ENCODE measurements around the gene DIPK1B. TPM values are rescaled to one million over a fixed set of nuclear protein-coding genes. Genes with fewer than 3 reads are reported as not detected.

DIPK1B gene
- total RNA-seq, 1 donor from 2014 or later, result 172 TPM

DNA sequence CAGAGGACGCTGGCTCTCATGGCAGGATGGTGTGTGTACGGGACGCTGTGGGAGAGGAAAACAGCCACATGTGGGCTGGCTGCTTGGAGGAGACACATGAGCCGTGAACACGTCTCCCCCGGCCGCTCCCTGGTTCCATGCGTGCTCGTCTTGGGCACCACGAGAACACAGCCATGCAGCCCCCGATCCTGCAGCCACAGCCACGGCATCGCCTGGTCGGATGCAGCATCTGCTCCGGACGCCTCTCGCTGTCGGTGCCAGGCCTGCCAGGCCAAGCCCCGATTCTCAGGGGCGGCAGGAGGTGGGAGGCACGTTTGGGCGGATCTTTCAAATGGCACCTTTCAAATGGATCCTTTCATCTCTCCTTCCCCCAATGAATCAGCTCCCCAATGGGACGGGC, 27.1 kb downstream of the DIPK1B start:
- DNase-seq, result no peak

DNA sequence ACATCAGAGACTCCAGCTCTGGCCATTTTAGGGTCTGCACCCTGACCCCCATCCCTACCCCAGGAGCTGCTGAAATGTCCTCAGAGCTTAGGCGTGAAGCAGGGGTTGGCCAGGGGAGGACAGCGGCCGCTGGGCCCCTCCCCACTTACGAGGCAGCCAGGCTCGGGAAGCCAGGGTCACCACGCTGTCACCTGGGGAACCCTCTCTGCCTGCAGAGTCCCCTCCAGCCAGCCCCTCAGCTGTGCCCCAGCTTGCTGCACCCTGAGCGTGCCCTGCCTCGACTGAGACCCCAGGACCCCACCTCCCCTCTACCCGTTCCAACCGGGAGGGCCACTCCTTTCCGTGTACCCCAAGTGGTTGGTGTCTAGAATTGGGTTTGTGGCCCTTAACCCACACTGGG, 27.7 kb downstream of the DIPK1B start:
- DNase-seq, result no peak

DNA sequence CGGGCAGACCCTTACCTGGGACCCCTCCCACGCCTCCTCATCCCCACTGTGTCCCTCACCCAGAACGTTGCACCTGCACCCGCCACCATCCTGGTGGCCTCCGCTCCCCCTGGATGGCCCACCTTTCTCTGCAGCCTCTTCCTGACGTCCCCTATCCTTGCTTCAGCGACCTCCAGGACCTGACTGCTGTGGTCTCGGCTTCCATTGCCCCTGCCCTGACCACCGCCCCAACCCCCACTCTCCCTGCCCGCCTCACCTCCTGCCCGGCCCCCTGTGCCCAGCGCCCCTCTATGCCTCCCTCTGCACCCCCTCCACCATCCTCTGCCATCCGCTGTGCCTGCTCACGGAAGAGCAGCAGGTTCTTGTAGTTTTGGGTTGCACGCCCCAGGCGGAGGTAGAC, 28.1 kb downstream of the DIPK1B start:
- DNase-seq, result no peak

DNA sequence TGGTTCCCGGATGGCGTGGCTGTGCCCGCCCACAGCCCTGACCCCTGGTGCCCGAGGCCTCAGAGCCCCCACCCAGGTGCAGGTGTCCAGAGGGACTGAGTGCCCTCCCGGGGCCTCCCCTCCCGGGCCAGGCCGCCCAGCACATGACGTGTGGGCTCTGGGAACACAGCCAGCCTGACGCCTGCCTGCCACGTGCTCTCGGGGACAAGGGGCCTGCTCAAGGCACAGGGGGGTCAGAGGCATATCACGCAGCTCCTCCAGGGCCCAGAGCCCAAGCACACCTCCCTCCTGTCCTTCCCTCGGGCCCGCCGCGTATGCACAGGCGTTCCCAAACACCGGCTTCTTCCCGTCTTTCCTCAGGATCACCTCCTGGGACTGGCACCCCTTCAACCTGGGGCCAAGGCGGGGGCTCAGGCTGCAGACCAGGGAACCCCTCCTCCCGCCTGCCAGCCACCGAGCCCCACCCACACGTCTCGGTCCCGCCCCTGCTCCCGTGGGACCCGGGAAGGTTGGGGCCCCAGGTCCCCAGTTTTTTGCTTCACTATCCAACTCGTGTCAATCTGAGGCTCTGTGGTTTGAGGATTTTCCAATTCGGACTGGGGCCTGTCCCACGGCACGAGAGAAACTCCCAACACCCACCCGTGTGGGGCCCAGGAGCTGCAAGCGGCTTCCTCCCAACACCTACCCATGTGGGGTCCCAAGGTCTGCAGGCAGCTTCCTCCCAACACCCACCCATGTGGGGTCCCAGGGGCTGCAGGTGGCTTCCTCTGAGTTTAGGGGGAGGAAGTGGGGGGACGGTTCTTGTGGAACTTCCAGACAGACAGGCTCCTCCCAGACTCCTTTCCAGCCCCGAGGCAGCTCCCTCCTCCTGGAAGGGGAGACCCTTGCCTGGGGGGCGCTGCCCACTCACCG, 28.9 kb downstream of the DIPK1B start:
- no peak for DNase-seq

DNA sequence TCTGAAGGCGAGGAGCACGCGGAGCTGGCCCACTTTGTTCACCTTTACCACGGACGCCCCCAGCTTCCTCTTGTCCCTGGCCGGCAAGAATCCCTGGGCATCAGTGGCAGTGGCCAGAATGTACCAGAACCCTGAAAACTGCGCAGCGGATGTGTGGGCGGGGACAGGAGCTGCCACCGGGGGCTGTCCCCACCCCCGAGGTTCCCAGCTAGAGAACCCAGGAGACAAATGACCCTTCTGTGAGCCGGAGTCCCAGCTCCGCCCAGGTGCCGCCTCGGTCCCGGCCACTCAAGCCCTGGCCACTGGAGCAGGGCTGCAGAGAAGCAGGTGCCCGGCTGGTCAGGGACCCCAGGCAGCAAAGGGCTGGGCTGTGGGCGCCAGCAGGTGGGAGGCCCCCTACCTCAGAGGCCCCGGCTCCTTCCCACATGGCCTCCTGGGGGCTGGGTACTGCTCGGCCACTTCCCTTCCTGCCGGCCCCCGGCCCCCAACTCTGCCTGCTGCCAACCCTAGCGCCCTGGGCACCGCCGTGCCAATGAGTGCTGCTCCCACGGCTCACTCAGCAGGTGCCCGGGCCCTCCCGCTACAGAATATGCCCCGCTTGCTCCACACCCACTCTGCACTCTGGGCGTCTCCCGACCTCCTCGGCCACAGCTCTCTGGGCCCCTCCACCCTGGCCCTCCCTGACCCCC, 29.7 kb downstream of the DIPK1B start:
- DNase-seq, result no peak

DNA sequence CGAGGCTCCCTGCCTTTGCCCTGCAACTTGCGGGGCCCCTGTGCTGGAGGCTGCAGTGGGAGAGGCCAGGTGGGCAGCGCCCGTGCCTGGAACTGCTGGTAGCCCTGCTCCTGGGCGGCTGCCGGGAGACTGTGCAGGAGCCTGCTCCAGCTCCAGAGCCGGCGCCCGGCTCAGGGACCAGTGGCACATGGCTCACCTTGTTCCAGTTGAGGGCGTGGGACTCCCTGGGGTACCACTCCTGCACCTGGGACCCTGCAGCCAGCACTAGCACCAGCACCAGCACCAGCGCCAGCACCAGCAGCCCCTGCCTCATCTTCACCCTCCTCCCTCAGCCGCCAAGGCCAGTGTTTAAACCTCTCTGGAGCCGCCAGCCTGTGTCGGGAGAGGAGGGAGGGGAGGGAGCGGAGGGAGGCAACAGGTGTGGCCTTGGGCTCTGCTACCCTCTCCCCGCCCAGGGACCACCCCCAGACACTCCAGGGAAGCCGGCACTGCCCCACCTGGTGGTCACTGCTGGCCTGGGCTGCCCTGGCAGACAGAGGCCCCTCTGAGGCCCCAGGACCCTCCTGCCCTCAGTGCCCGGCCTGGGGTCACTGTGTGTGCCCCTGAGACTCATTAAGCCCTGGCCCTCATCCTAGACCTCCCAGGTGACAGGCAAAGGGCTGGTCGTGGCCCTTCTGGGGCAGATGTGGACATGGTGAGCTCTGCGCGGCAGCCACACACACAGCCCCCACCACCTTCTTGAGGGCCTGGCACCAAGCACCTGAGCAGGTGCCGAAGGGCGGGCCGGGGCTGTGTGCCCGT, 30.4 kb downstream of the DIPK1B start, which contains the start of gene LCN10:
TSS of gene LCN10 (minus strand) at position 350 of the 801 bp plus-strand sequence. CDS start at position 313, 37 bp downstream.
- DNase-seq, result peak; percentile 35

DNA sequence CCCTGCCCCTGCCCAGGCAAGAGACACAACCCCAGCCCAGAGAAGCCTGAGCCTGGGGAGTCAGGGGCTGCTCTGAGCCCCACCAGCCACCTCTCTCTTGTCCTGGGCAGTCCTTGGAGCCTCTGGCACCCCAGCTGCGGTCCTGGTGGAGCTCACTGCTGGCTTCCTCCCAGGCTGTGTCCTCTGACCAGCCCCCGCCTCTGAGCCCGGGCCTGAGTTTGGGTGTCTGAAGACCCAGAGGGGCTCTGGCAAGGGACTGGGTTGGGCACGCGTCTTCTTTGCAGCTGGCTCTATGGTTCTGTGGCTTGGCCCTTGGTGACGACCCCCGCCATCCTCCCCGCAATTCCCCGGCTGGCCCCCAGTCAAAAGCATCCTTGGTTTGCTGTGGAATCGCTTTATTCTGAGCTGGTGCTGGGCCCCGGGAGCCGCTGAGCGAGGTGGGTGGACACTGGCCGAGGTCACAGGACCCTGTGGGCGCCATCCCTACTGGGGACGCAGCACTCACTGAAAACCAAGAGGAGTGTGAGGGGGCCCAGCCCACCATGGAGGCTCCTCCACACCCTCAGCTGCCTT, 31.4 kb downstream of the DIPK1B start:
- DNase-seq, result no peak

DNA sequence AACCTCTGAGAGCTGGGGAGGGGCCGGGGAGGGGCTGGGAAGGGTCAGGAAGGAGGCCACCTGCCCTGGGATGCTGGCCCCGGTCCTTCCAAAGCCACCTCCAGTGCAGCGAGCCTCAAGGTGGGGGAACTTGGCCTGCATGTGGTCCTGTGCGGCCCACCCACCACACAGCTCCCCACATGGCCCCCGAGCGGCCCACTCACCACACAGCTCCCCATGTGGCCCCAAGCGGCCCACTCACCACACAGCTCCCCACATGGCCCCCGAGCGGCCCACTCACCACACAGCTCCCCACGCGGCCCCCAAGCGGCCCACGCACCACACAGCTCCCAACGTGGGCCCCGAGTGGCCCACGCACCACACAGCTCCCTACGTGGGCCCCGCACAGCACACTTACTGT, 32.4 kb downstream of the DIPK1B start:
- DNase-seq, result no peak

DNA sequence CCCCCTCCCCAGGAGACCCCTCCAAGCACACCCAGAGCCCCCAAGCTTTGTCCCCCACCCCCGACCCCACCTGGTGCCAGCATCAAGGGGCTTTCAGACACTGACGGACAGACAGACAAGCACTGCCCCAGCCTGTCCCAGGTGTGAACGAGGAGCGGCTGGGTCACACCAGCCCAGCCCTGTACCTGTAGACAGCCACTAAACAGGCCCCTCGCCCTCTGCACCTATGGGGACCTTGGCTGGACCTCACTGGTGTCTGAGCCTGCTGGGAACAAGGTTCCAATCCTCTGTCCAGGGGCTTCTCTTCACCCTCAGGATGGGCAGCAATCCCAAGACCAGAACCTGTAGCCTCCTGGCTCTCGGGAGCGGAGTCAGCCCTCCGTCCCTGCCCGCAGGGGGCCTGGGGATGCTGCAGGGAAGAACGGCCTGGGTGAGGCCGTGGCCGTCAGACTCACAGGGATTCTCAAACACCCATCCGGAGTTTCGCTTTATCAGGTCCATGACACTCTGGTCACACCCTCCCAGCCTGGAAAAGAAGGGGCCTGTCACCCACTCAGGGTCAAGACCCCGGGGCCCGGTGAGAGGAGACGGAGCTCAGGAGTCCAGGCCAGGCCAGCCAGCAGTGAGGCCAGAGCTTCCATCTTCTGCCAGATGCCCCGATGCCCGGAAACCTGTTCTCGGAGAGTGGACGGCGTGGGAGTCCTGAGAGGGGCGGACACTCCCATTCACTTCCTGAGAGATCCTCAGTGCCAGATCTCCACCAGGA, 33.2 kb downstream of the DIPK1B start:
- DNase-seq, result peak; percentile 52

DNA sequence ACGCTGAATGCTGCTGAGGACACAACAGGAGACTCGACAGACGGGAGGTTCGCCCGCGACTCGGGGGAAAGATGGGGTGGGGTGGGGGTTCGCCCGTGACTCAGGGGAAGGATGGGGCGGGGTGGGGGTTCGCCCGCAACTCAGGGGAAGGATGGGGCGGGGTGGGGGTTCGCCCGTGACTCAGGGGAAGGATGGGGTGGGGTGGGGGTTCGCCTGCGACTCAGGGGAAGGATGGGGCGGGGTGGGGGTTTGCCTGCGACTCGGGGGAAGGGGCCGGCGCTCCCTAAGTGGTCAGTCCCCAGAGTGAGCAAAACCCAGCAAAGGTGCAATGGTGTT, 33.8 kb downstream of the DIPK1B start:
- no peak for DNase-seq

DNA sequence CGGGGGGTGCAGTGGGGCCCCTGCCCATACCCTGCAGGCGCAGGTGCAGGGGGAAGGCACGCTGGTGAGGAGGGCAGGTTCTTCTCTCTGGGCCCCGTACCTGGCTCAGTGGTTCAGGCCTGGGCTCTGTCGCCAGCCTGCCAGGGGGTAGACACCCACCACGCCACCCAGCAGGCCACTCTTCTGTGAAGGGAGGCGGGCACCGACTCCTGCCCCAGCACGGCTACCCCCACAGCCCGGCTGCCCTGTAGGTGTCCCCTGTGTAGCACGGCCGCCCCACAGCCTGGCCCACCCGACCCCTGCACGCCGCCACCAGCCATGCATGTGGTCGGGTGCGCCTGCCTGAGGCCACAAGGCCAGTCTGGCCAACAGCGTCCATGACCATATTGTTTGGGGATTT, 34.2 kb downstream of the DIPK1B start:
- no peak for DNase-seq

DNA sequence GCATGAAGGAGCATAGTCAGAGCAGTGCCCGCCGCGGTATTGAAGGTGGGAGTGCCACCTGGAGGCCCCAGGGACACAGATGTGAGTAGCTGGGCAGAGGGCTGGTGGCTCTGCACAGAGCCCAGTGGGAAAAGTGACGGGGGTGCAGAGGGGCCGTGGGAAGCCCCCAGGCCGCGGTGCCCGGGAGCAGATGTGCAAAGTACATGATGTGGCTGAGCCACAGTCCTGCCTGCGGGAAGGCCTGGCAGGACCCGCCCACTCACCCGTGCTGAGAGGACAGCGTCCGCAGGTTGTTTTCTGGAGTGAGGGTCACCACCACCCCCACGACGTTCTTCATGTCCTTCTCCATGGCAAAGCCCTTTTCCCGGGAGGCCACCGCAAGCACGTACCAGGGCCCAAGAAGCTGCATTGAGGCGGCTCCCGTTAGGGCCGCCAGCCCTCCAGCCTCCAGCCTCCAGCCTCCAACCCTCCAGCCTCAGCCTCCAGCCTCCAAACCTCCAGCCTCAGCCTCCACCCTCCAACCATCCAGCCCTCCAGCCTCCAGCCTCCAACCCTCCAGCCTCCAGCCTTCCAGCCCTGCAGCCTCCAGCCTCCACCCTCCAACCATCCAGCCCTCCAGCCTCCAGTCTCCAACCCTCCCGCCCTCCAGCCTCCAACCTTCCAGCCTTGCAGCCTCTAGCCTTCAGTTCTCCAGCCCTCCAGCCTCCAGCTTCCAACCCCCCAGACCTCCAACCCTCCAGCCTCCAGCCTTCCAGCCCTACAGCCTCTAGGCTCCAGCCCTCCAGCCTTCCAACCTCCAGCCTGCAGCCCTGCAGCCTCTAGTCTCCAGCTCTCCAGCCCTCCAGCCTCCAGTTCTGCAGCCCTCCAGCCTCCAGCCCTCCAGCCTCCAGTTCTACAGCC, 35.0 kb downstream of the DIPK1B start:
- no peak for DNase-seq

DNA sequence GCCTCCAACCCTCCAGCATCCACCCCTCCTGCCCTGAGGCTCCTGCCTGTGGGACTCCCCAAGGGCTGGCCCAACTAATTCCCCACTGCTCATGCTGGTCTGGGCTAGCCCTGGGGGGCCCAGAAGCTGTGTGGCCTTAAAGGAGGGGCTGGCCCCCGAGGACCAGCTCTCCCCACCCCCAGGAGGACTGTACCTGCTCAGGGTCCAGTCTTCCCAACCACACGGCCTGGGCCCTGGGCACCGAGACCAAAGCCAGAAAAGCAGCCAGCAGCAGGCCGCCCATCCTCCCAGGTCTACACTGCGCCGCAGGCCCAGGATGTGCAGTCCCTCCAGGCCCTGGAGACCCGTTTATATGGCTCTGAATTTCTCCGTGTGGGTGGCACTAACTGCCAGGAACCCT, 35.8 kb downstream of the DIPK1B start, which contains the start of gene LCN6:
TSS of gene LCN6 (minus strand) at position 325 of the 400 bp plus-strand sequence. CDS start at position 283, 42 bp downstream.
- DNase-seq, result no peak

DNA sequence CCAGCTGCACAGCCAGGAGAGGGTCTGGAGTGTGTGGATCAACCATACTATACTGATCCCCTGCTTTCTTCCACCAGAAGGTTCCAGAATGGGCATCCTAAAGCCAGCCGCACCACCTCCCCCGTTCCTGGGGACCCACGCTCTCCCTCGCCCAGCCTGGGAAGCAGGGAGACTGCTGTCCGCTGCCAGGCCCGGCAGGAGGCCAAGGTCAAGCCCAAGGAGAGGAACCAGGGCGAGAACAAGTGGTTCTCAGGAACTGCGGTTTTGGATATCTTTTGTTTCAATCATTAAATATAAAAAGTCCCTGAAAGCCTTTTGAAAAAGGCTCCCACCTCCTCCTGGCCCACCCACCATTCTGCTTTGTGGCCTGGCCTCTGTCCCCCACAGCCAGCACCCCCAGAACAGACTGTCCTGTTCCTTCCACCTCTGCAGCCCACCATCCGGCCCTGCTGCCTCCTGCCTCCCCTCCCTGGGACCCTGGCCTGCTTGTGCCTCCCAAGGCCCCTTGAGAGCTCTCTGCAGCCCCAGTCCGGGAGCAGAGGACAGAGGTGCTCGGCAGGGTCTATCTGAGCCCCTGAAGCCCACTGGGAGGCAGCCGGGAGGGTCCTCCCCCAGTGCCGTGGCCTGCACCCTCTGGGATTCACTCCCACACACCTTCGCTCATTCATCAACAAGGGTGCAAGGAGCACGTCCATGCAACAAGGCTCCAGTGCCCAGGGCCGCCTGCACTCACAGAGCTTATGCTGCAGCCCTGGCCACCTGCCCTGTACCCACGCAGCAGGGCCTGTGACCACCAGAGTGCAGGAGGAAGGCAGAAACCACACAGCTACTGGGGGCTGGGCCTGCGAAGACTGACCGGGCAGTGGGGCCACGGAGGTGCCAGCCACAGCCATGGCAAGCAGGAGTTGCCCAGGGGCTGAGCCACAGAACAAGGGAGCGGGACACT, 36.6 kb downstream of the DIPK1B start:
- DNase-seq, result no peak

DNA sequence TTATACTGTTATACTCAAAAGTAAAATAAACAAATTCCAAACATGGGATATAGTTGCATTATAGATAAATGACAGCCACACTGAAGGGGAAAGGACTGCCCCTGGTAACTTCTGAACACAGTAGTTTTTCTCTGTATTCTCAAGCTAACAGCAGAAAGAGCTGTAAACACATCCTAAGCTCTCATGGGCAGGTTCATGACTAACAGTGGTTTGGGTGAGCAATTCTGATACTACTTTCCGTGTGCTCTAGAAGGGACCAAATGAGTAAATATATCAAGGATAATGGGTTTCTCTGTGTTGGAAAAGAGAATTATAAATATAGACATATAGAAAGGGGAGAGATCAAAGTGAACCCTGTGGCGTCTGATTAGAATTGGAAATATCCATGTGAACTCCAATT, 38.2 kb downstream of the DIPK1B start:
- DNase-seq, result no peak

DNA sequence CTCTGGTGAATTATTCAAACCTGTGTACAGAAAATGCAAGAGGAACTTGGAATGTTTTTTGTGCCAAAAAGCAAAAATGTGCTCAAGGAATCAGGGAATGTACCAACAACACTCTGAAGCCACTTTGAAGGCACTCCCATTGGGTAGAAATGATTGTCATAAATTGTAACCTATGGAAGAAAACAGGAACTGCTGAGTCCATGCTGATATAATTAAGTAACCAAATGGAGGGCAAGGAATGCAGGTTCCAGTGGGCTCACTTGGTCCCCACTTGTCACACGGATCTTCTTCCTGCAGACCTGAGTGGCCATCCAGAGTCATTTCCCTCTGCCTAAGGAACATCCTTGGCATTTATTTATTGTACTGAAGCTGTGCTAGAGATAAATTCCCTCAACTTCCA, 38.9 kb downstream of the DIPK1B start:
- no peak for DNase-seq

DNA sequence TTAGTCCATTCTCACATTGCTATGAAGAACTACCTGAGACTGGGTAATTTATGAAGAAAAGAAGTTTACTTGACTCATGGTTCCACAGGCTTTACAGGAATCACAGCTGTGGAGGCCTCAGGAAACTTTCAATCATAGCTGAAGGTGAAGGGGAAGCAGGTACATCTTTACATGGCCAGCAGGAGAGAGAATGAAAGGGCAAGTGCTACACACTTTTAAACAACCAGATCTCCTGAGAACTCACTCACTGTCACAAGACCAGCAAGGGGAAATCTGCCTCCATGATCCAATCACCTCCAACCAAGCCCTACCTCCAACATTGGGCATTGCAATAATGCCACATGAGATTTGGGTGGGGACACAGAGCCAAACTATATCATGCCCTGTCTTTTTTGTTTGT, 39.4 kb downstream of the DIPK1B start:
- no peak for DNase-seq

DNA sequence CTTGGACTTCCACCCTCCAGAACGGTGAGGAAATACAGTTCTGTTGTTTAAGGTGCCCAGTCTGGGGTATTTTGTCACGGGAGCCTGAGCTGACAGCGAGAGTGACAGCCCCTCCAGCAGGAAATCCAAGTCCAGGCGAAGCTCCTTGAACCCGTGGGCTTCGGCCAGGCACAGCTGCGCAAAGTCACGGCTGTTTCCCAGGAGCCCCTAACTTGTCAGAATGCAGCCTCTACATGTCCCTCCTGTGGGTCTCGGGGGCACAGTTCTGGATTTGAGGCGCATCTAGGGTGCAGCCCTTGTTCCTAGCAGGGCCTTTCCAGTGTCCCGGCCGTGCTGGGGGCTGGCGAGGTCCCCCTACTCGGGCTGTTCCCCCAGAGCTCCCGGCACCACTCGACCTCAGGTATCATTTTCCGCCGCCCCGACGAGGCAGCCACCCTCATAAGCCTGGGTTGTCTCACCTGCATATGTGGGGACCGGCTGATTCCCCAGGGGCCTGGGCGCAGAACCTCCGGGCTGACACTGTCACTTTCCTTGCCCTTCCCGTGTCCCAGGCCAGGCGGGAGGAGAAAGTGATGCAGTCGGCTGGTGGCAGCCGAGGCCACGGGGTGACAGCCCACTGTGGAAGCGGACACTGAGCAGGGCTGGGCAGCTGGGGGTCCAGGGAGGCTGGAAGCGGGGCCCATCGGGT, 41.1 kb downstream of the DIPK1B start:
- no peak for DNase-seq

DNA sequence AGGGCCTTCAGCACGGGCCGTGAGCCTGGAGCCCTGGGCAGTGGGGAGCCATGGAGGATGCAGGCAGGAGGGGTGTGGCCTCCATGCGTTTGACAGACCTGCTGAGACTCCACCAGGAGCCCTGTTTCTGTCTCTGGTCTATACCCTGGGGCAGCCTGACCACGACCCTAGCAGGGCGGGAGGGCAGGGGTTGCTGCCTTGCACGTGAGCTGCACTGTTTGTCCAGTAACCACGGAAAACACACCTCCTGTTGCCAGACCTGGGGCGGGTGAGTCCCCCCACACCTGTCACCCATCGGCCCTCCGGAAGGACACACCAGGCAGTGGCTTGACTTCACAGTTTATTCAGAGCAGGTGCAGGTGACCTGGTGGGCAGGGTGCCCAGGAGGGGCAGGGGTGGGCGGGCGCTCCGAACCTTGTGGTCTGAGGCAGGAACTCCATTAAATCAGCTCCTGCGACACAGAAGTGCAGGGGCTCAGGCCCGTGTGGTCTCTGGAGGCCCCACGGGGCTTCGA, 41.7 kb downstream of the DIPK1B start:
- no peak for DNase-seq
